ENCODE data around the gene FNDC3A. TPM values are rescaled to one million over a fixed set of nuclear protein-coding genes. Genes with fewer than 3 reads are reported as not detected.
"Not testable (repeated sequence)": the region's sequence is repeated elsewhere in the genome, so short reads cannot be mapped to it uniquely, and the experiment has no call there.

The FNDC3A gene
- total RNA-seq, 5 donors from 2014 or later (not counting 1 experiment from before 2014, with no cell fraction given), result 29.7 to 44.4 (median 32.0) TPM

DNA sequence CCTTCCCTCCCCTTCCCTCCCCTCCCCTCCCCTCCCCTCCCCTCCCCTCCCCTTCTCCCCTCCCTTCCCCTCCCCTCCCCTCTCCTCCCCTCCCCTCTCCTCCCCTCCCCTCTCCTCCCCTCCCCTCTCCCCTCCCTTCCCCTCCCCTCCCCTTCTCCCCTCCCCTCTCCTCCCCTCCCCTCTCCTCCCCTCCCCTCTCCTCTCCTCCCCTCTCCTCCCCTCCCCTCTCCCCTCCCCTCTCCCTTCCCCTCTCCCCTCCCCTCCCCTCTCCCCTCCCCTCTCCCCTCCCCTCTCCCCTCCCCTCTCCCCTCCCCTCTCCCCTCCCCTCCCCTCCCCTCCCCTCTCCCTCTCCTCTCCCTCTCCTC is 85.7 kb downstream of the FNDC3A start:
- H3K4me3 Mint-ChIP-seq; H3K4me1 ChIP-seq (ENCODE audit: control insufficient read depth in 1 of 2, extremely low read depth in 1 of 2, insufficient read depth in 2 of 2, low read length in 2 of 2); H3K36me3 ChIP-seq (ENCODE audit: control insufficient read depth in 2 of 2, extremely low read depth in 1 of 2, insufficient read depth in 1 of 2, low read length in 1 of 2); H3K27ac ChIP-seq (ENCODE audit: low read length); H3K4me3 ChIP-seq (ENCODE audit: control insufficient read depth in 1 of 2, extremely low read depth in 1 of 2, low read length in 1 of 2); H3K27ac Mint-ChIP-seq; H3K9me3 Mint-ChIP-seq; H3K27me3 Mint-ChIP-seq; H3K9me3 ChIP-seq; CTCF ChIA-PET; ATAC-seq (replicated peaks in 1 of 4); H3K27me3 ChIP-seq (replicated peaks in 1 of 2; ENCODE audit: control insufficient read depth in 2 of 2, extremely low read depth in 1 of 2, insufficient read depth in 2 of 2, low read length in 1 of 2); DNase-seq: not testable (repeated sequence)
- POLR2A ChIA-PET, result interaction anchor here in 1 of 2 donors (0.7 kb wide), 1 partner anchor 583 kb away, joined by 6 read pairs; no protein-coding TSS in a partner anchor
- Mint-ChIP-seq H3K4me1 (peaks cover 11 to 18% (median 12%) of the 10 kb centered on the region in 3 donors), H3K36me3 (peaks cover 39% of the 10 kb centered on the region)

DNA sequence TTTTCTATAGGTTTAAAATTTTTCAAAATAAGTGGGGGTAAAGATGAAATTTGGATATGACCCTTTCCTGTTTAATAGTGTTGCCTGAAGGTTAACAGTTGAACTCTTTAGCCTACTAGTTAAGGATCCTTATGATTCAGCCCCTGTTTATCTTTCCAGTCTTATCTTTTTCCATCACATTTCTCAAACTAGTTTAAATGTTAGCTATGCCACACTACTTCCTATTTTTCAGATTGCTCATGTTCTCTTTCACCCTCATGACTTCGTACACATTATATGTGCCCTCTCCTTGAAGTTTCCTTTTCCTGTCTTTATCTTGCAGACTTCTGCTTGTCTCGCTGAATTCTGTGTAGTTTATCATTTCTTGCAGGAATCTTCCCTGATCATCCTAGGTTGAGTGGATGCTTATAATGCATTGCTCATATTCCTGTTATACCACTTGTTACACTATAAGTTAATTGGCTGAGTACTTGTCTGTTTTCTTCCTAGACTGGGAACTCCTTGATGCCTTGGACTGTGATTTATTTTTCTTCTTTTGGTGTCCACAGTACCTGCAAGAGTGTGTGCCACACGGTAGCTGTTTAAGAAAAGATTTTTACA is 86.7 kb downstream of the FNDC3A start:
- no peaks in the 10 kb centered on the region for H3K9me3 Mint-ChIP-seq
- Histone ChIP-seq H3K9me3 (no peaks in the 10 kb centered on the region), H3K4me1 (ENCODE audit: control insufficient read depth in 1 of 2, extremely low read depth in 1 of 2, insufficient read depth in 2 of 2, low read length in 2 of 2) (peaks cover 0 to 3% of the 10 kb centered on the region in 2 experiments), H3K4me3 (ENCODE audit: control insufficient read depth in 1 of 2, extremely low read depth in 1 of 2, low read length in 1 of 2) (no peak overlapping the region), H3K27ac (ENCODE audit: low read length) (no peak overlapping the region), H3K36me3 (ENCODE audit: control insufficient read depth in 2 of 2, extremely low read depth in 1 of 2, insufficient read depth in 1 of 2, low read length in 1 of 2) (peaks cover 0 to 2% of the 10 kb centered on the region in 2 donors), H3K27me3 (replicated peaks in 1 of 2; ENCODE audit: control insufficient read depth in 2 of 2, extremely low read depth in 1 of 2, insufficient read depth in 2 of 2, low read length in 1 of 2) (no peaks in the 10 kb centered on the region)
- no peak overlapping the region for H3K4me3 Mint-ChIP-seq
- no CpG with 5 or more reads among the region's 3 CpGs for WGBS (ENCODE audit: insufficient coverage)
- H3K36me3 Mint-ChIP-seq, result peaks cover 42% of the 10 kb centered on the region
- ChIA-PET POLR2A (no interaction called here), CTCF (no interaction called here)
- ATAC-seq (replicated peaks in 1 of 4), result no peak
- no peak for DNase-seq
- H3K27ac Mint-ChIP-seq, result peak overlapping the region in 1 of 2 donors; percentile 2
- H3K27me3 Mint-ChIP-seq, result no peaks in the 10 kb centered on the region
- peaks cover 11 to 16% (median 12%) of the 10 kb centered on the region in 3 donors for H3K4me1 Mint-ChIP-seq

DNA sequence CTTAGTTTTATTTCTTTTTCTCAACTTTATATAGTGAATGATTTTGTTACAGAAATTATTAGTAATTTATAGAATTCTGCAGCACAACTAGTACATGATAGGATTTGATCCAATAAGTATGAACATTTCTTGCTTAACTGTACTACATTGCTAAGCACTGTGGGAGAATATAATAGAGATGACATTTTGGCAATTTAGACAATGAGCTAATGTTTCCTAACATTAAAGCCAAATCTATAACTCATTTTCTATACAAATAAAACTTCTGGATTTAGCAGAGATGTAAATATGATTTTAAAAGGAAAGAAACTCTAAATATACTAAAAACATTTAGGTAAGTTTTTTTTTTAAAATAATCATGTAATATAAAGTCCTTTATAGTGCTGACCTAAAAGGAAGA is 87.3 kb downstream of the FNDC3A start:
- Histone ChIP-seq H3K4me1 (ENCODE audit: control insufficient read depth in 1 of 2, extremely low read depth in 1 of 2, insufficient read depth in 2 of 2, low read length in 2 of 2) (peaks cover 0 to 3% of the 10 kb centered on the region in 2 experiments), H3K4me3 (ENCODE audit: control insufficient read depth in 1 of 2, extremely low read depth in 1 of 2, low read length in 1 of 2) (no peak overlapping the region), H3K27me3 (replicated peaks in 1 of 2; ENCODE audit: control insufficient read depth in 2 of 2, extremely low read depth in 1 of 2, insufficient read depth in 2 of 2, low read length in 1 of 2) (no peaks in the 10 kb centered on the region), H3K9me3 (no peaks in the 10 kb centered on the region), H3K27ac (ENCODE audit: low read length) (no peak overlapping the region), H3K36me3 (ENCODE audit: control insufficient read depth in 2 of 2, extremely low read depth in 1 of 2, insufficient read depth in 1 of 2, low read length in 1 of 2) (peaks cover 0 to 2% of the 10 kb centered on the region in 2 donors)
- no peak for ATAC-seq (replicated peaks in 1 of 4)
- Mint-ChIP-seq H3K27me3 (no peaks in the 10 kb centered on the region), H3K27ac (no peak overlapping the region), H3K9me3 (no peaks in the 10 kb centered on the region), H3K4me3 (no peak overlapping the region), H3K4me1 (peaks cover 11 to 16% (median 12%) of the 10 kb centered on the region in 3 donors), H3K36me3 (peaks cover 44% of the 10 kb centered on the region)
- ChIA-PET POLR2A (interaction anchor here in 1 of 2 donors (0.6 kb wide), 1 partner anchor 87 kb away, joined by 8 read pairs; no protein-coding TSS in a partner anchor), CTCF (interaction anchor here in 1 of 2 donors (0.6 kb wide), 1 partner anchor 39 kb away, joined by 4 read pairs; no protein-coding TSS in a partner anchor)
- DNase-seq, result no peak

DNA sequence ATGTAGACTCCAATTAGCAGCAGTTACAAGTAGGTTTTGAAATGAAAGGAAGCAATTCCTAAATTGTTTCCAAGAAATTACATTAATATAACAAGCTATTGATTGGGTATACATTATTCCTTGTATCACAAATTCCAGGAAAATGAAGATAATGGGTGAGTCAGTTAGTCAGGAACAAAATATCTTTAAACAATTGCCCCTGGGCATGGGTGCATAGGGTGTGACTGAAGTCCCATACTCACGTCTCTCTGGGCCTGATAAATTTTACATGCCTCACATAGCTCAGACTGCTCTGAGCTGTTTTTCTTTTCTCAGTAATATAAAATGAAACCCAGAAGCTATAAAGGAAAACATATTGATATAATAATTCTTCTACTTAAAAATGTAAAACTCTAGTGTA is 87.8 kb downstream of the FNDC3A start:
- peaks cover 41% of the 10 kb centered on the region for H3K36me3 Mint-ChIP-seq

DNA sequence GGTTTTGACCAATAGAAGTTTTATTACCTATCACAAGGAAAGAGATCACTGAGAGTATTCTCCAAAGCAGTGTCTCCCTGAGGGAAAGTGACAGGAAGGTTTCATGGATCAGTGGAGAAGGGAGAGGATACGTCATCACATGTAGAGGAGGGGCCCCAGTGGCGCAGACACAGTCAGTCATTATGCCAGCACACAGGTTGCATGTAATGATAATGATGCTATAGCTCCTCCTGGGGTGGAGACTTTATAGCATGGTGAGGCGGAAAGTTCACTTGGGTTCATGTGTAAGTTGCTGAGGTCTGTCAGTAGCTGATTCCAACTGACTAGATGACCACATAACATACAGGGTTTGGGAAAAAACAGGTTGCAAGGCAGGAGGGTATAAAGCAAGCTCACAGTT is 88.8 kb downstream of the FNDC3A start:
- Histone ChIP-seq H3K27ac (ENCODE audit: low read length) (no peak overlapping the region), H3K27me3 (replicated peaks in 1 of 2; ENCODE audit: control insufficient read depth in 2 of 2, extremely low read depth in 1 of 2, insufficient read depth in 2 of 2, low read length in 1 of 2) (no peaks in the 10 kb centered on the region), H3K4me3 (ENCODE audit: control insufficient read depth in 1 of 2, extremely low read depth in 1 of 2, low read length in 1 of 2) (no peak overlapping the region), H3K9me3 (no peaks in the 10 kb centered on the region), H3K4me1 (ENCODE audit: control insufficient read depth in 1 of 2, extremely low read depth in 1 of 2, insufficient read depth in 2 of 2, low read length in 2 of 2) (peaks cover 0 to 3% of the 10 kb centered on the region in 2 experiments), H3K36me3 (ENCODE audit: control insufficient read depth in 2 of 2, extremely low read depth in 1 of 2, insufficient read depth in 1 of 2, low read length in 1 of 2) (peaks cover 0 to 2% of the 10 kb centered on the region in 2 donors)
- Mint-ChIP-seq H3K27me3 (no peaks in the 10 kb centered on the region), H3K27ac (no peak overlapping the region), H3K4me3 (no peak overlapping the region), H3K4me1 (peaks cover 11 to 16% (median 12%) of the 10 kb centered on the region in 3 donors), H3K9me3 (no peaks in the 10 kb centered on the region), H3K36me3 (peaks cover 39% of the 10 kb centered on the region)
- no peak for ATAC-seq (replicated peaks in 1 of 4)
- CTCF ChIA-PET, result no interaction called here
- DNase-seq, result no peak
- 100% methylated on average over 1 of the region's 3 CpGs for WGBS (ENCODE audit: insufficient coverage)
- POLR2A ChIA-PET, result interaction anchor here in 1 of 2 donors (0.6 kb wide), 1 partner anchor 137 kb away, joined by 3 read pairs; no protein-coding TSS in a partner anchor

More for the DNA sequence above, 87.8 kb downstream of the FNDC3A start:
- Mint-ChIP-seq H3K4me1 (peaks cover 11 to 16% (median 12%) of the 10 kb centered on the region in 3 donors), H3K9me3 (no peaks in the 10 kb centered on the region), H3K27me3 (no peaks in the 10 kb centered on the region), H3K27ac (no peak overlapping the region), H3K4me3 (no peak overlapping the region)
- Histone ChIP-seq H3K9me3 (no peaks in the 10 kb centered on the region), H3K36me3 (ENCODE audit: control insufficient read depth in 2 of 2, extremely low read depth in 1 of 2, insufficient read depth in 1 of 2, low read length in 1 of 2) (peaks cover 0 to 2% of the 10 kb centered on the region in 2 donors), H3K27me3 (replicated peaks in 1 of 2; ENCODE audit: control insufficient read depth in 2 of 2, extremely low read depth in 1 of 2, insufficient read depth in 2 of 2, low read length in 1 of 2) (no peaks in the 10 kb centered on the region), H3K4me3 (ENCODE audit: control insufficient read depth in 1 of 2, extremely low read depth in 1 of 2, low read length in 1 of 2) (no peak overlapping the region), H3K4me1 (ENCODE audit: control insufficient read depth in 1 of 2, extremely low read depth in 1 of 2, insufficient read depth in 2 of 2, low read length in 2 of 2) (peaks cover 0 to 3% of the 10 kb centered on the region in 2 experiments), H3K27ac (ENCODE audit: low read length) (no peak overlapping the region)
- CTCF ChIA-PET, result interaction anchor here in 1 of 2 donors (0.6 kb wide), 1 partner anchor 38 kb away, joined by 4 read pairs; no protein-coding TSS in a partner anchor
- ATAC-seq (replicated peaks in 1 of 4), result no peak
- no CpG with 5 or more reads among the region's 1 CpG for WGBS (ENCODE audit: insufficient coverage)
- no peak for DNase-seq
- POLR2A ChIA-PET, result interaction anchor here in 1 of 2 donors (0.6 kb wide), 1 partner anchor 87 kb away, joined by 8 read pairs; no protein-coding TSS in a partner anchor

DNA sequence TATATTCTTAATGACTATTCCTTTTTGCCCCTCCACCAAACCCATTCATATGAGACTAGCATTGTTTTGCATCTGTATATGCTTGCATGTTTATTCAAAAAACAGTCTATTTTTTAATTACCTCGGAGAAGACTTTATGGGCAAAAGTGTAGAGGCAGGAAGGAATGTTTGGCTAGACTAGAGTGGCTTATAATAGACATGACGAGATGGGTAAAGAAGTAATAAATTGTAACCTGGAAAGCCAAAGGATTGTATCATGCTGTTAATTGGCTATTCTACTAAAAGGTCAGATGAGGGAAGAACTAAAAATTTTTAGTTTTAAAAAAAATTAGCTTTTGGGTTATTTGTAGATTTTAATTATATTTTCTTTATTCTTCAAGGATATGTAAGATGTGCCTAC is 91.1 kb downstream of the FNDC3A start:
- Histone ChIP-seq H3K4me3 (ENCODE audit: control insufficient read depth in 1 of 2, extremely low read depth in 1 of 2, low read length in 1 of 2) (no peak overlapping the region), H3K27ac (ENCODE audit: low read length) (no peak overlapping the region), H3K4me1 (ENCODE audit: control insufficient read depth in 1 of 2, extremely low read depth in 1 of 2, insufficient read depth in 2 of 2, low read length in 2 of 2) (peaks cover 0 to 3% of the 10 kb centered on the region in 2 experiments), H3K36me3 (ENCODE audit: control insufficient read depth in 2 of 2, extremely low read depth in 1 of 2, insufficient read depth in 1 of 2, low read length in 1 of 2) (peaks cover 0 to 2% of the 10 kb centered on the region in 2 donors), H3K9me3 (no peaks in the 10 kb centered on the region), H3K27me3 (replicated peaks in 1 of 2; ENCODE audit: control insufficient read depth in 2 of 2, extremely low read depth in 1 of 2, insufficient read depth in 2 of 2, low read length in 1 of 2) (no peaks in the 10 kb centered on the region)
- H3K4me3 Mint-ChIP-seq, result no peak overlapping the region
- no peaks in the 10 kb centered on the region for H3K27me3 Mint-ChIP-seq
- H3K36me3 Mint-ChIP-seq, result peaks cover 51% of the 10 kb centered on the region
- no peak overlapping the region for H3K27ac Mint-ChIP-seq
- 100% methylated on average over 1 of the region's 2 CpGs for WGBS (ENCODE audit: insufficient coverage)
- H3K9me3 Mint-ChIP-seq, result no peaks in the 10 kb centered on the region
- peaks cover 12 to 16% (median 14%) of the 10 kb centered on the region in 3 donors for H3K4me1 Mint-ChIP-seq
- DNase-seq (no peak), ATAC-seq (replicated peaks in 1 of 4) (no peak)
- ChIA-PET CTCF (no interaction called here), POLR2A (no interaction called here)
